Lower lobe of right lung (tissue), 2 donors: ENCODE results near the gene FGD5. TPM values are rescaled to one million over a fixed set of nuclear protein-coding genes. Genes with fewer than 3 reads are reported as not detected.

Experiments used
- ATAC-seq, 2 donors: fragments of 200-7000 bp; cut with Tn5 transposase; one replicate each; pipeline ENCODE4 v1.9.1; 2020 to 2022; ENCODE audit warnings: mild to moderate bottlenecking in 2 of 2, moderate library complexity in 2 of 2
- DNase-seq: peaks from one replicate; pipeline ENCODE4 v3.0.0-alpha.2; 2020
- H3K27ac ChIP-seq: fragments of 200-600 bp; one replicate; pipeline ENCODE4 v1.8.0; 2022
- H3K27me3 ChIP-seq: fragments of 200-600 bp; one replicate; pipeline ENCODE4 v1.8.0; 2022; ENCODE audit warnings: low read depth
- H3K36me3 ChIP-seq: fragments of 200-600 bp; one replicate; pipeline ENCODE4 v1.8.0; 2022; ENCODE audit warnings: mild to moderate bottlenecking
- H3K4me1 ChIP-seq: fragments of 200-600 bp; one replicate; pipeline ENCODE4 v1.8.0; 2022
- H3K4me3 ChIP-seq: fragments of 200-600 bp; one replicate; pipeline ENCODE4 v1.8.0; 2022; ENCODE audit warnings: mild to moderate bottlenecking
- H3K9me3 ChIP-seq: fragments of 200-600 bp; one replicate; pipeline ENCODE4 v1.8.0; 2022
- CTCF ChIP-seq: fragments of 200-600 bp; IDR thresholded peaks from one replicate; pipeline ENCODE4 v1.8.0; 2022; ENCODE audit warnings: antibody characterized with exemption, mild to moderate bottlenecking
- intact Hi-C: fragments of 100-400 bp; cut with DNase I; formaldehyde crosslinking; loops from one replicate; pipeline ENCODE4 v1.11.0; 2022
- total RNA-seq: library from RNA; stranded (reverse); fragmentation: NEBNext Ultra II Directional; extraction: Animal tissue kit (Norgen Biotek cat#: 25700); gene quantifications from one replicate; pipeline ENCODE4 v1.2.1, GENCODE V29; 2021
- donor health status: DM: no; HTN: yes; CAD: no; lungs with severe emphysema.

FGD5 gene
- total RNA-seq, 1 donor from 2014 or later: 85.0 TPM

- Histone ChIP-seq H3K9me3 (no peaks in the 10 kb centered on the region), H3K4me1 (peaks cover 17% of the 10 kb centered on the region), H3K27ac (no peak overlapping the region), H3K27me3 (no peaks in the 10 kb centered on the region), H3K4me3 (no peak overlapping the region), H3K36me3 (no peaks in the 10 kb centered on the region)
- TF ChIP-seq CTCF: no peak
- intact Hi-C loops: no loop called here
- no peak for DNase-seq
- peak in 1 of 2 donors; percentile 29 for ATAC-seq
Observed at GRCh38 chr3:14891135-14892132, 72.7 kb downstream of the FGD5 start.

- Histone ChIP-seq H3K4me3 (no peak overlapping the region), H3K27me3 (no peaks in the 10 kb centered on the region), H3K9me3 (no peaks in the 10 kb centered on the region), H3K4me1 (peaks cover 17% of the 10 kb centered on the region), H3K36me3 (peaks cover under 1% of the 10 kb centered on the region), H3K27ac (no peak overlapping the region)
- TF ChIP-seq CTCF: no peak
- intact Hi-C loops: no loop called here
- ATAC-seq (no peak), DNase-seq (no peak)
Observed at GRCh38 chr3:14892226-14892625, 73.5 kb downstream of the FGD5 start.

- H3K36me3 ChIP-seq: peaks cover 14% of the 10 kb centered on the region
- no peak overlapping the region for H3K4me3 ChIP-seq
- DNase-seq (no peak), ATAC-seq (no peak)
- no peaks in the 10 kb centered on the region for H3K27me3 ChIP-seq
- intact Hi-C loops: no loop called here
- no peaks in the 10 kb centered on the region for H3K9me3 ChIP-seq
- H3K27ac ChIP-seq: no peak overlapping the region
- H3K4me1 ChIP-seq: peaks cover 11% of the 10 kb centered on the region
- TF ChIP-seq CTCF: no peak
Observed at GRCh38 chr3:14894085-14894484, 75.3 kb downstream of the FGD5 start.

GRCh38 chr3:14897266-14897665 lies 78.5 kb downstream of the FGD5 start:
- no peaks in the 10 kb centered on the region for H3K9me3 ChIP-seq
- no peak for DNase-seq
- H3K4me1 ChIP-seq: no peaks in the 10 kb centered on the region
- intact Hi-C loops: no loop called here
- H3K4me3 ChIP-seq: no peak overlapping the region
- no peak for ATAC-seq
- H3K36me3 ChIP-seq: peaks cover 39% of the 10 kb centered on the region
- H3K27me3 ChIP-seq: no peaks in the 10 kb centered on the region
- no peak overlapping the region for H3K27ac ChIP-seq
- TF ChIP-seq CTCF: no peak

- no peak for TF ChIP-seq CTCF
- ATAC-seq (no peak), DNase-seq (no peak)
- H3K4me1 ChIP-seq: no peaks in the 10 kb centered on the region
- no peak overlapping the region for H3K4me3 ChIP-seq
- H3K27ac ChIP-seq: no peak overlapping the region
- H3K36me3 ChIP-seq: peaks cover 43% of the 10 kb centered on the region
- no peaks in the 10 kb centered on the region for H3K9me3 ChIP-seq
- intact Hi-C loops: no loop called here
- no peaks in the 10 kb centered on the region for H3K27me3 ChIP-seq
Observed at GRCh38 chr3:14898929-14899328, 80.2 kb downstream of the FGD5 start.
